ENCODE measurements around the gene TBC1D32. TPM values are rescaled to one million over a fixed set of nuclear protein-coding genes. Genes with fewer than 3 reads are reported as not detected.
"Not testable (repeated sequence)": the region's sequence is repeated elsewhere in the genome, so short reads cannot be mapped to it uniquely, and the experiment has no call there.

TBC1D32 gene
- total and polyA plus RNA-seq, 2 donors, result 1.4 to 62.8 TPM

- H3K36me3 ChIP-seq (ENCODE audit: insufficient read depth), result no peaks in the 10 kb centered on the region
- H3K4me3 ChIP-seq (ENCODE audit: low read depth, low read length), result no peak overlapping the region
- no peak overlapping the region for H3K27ac ChIP-seq (ENCODE audit: low read depth)
- H3K4me1 ChIP-seq (ENCODE audit: insufficient read depth), result no peaks in the 10 kb centered on the region
- DNase-seq (ENCODE audit: extremely low spot score), result no peak
- 88% methylated on average over 2 of the region's 2 CpGs for WGBS
Observed at GRCh38 chr6:121344539-121344938, 10.3 kb upstream of the TBC1D32 start.

DNA sequence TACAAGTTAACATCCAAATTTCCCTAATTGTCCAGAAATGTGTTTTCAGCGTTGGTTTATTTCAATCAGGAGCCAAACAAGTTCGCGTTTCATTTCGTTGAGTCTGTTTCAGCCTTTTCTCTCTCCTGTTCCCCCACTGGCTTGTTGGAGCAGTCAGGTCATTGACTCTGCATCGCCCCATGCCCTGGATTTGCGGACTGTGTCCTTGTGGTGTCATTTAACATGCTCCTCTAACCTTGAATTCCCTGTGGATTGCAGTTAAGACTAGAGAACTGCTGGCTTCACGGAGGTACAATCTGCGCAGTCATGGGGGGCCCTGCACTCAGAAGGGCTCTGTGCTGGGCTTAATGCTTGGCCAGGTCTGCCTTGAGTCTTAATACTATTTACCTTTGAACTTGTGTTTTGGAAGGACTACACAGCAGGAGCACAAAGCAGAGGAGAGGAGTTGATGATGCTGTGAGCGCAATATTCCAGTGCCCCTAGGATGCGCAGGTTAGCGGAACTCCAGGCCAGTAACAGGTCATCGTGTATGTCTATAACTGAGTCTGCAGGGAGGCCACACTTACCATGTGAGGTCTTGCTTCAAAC is 5.5 kb upstream of the TBC1D32 start:
- WGBS, result 79% methylated on average over 12 of the region's 12 CpGs
- DNase-seq (ENCODE audit: extremely low spot score), result no peak

DNA sequence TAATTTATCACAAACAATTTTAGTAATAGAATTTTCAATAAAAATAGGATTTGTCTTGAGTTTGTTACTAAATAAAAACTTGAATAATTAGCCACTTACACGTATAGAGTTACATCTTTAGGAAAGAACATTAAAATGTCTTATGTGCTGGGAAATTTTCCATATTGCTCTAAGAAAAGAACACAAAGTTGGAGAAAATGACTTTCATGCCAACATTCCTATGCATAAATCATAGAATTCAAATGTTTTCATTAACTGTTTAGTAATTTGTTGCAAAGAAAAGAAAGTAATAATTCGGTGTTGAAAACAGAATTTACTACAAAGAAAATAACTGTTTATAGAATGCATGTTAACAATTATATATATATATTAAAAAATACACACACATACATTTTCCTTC is 4.7 kb upstream of the TBC1D32 start:
- peak; percentile 32 for DNase-seq (ENCODE audit: extremely low spot score)
- no peaks in the 10 kb centered on the region for H3K4me1 ChIP-seq (ENCODE audit: insufficient read depth)
- H3K36me3 ChIP-seq (ENCODE audit: insufficient read depth), result no peaks in the 10 kb centered on the region
- H3K4me3 ChIP-seq (ENCODE audit: low read depth, low read length), result no peak overlapping the region
- WGBS, result 63% methylated on average over 2 of the region's 2 CpGs
- H3K27ac ChIP-seq (ENCODE audit: low read depth), result no peak overlapping the region

More for the DNA sequence above, 5.5 kb upstream of the TBC1D32 start:
- no peaks in the 10 kb centered on the region for H3K36me3 ChIP-seq (ENCODE audit: insufficient read depth)
- H3K27ac ChIP-seq (ENCODE audit: low read depth), result no peak overlapping the region
- no peak overlapping the region for H3K4me3 ChIP-seq (ENCODE audit: low read depth, low read length)
- no peaks in the 10 kb centered on the region for H3K4me1 ChIP-seq (ENCODE audit: insufficient read depth)

- H3K4me3 ChIP-seq (ENCODE audit: low read depth, low read length), result no peak overlapping the region
- no peaks in the 10 kb centered on the region for H3K36me3 ChIP-seq (ENCODE audit: insufficient read depth)
- DNase-seq (ENCODE audit: extremely low spot score), result no peak
- no peak overlapping the region for H3K27ac ChIP-seq (ENCODE audit: low read depth)
- no peaks in the 10 kb centered on the region for H3K4me1 ChIP-seq (ENCODE audit: insufficient read depth)
- WGBS, result 55% methylated on average over 1 of the region's 1 CpG
Observed at GRCh38 chr6:121338366-121338765, 4.1 kb upstream of the TBC1D32 start.

DNA sequence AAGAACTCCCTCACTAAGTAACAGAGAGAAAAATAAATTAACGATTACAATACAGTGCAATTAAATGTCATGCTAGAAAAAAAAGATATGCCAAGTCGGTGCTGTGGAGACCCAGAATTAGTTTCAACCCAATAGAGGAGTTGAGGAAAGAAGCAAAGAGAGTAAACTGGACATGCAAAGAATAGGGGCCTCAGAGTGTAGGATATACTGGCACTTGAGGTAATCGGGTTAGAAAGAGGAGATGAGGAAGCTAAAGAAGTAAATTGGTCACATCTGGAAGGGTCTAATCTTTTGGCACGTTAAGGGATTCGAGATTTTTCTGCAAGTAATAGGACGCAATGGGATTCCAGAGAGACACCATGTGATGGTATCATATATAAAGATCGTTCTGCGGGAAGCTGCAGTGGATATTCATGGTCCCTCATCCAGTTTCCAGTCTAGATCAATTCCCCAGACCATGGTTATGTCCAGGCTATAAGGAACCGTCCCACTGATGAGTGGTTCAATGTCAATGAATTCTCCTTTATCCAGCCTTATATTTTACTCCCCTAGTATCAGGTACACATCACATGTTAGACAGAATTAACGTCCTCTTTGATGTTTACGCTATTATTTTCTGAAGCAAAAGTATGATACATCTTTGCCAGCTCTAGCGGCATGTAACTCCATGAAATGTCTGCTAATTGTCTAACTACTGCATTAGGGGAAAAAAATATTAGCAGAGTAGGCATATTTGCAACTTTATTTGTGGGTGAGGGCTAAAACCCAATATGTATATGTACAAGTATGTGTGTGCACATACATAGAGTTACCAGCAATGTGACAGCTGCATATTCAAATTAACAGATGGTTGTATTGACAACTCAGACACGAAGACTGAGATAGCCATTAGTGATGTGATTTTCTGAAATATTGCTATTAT is 1.1 kb upstream of the TBC1D32 start:
- H3K36me3 ChIP-seq (ENCODE audit: insufficient read depth), result no peaks in the 10 kb centered on the region
- DNase-seq (ENCODE audit: extremely low spot score), result no peak
- whole genome bisulfite sequencing, result 49% methylated on average over 13 of the region's 13 CpGs
- H3K4me1 ChIP-seq (ENCODE audit: insufficient read depth), result no peaks in the 10 kb centered on the region
- H3K4me3 ChIP-seq (ENCODE audit: low read depth, low read length), result peak overlapping the region; percentile 58
- H3K27ac ChIP-seq (ENCODE audit: low read depth), result peak overlapping the region; percentile 89

GRCh38 chr6:121333694-121334093 is 586 bp downstream of the TBC1D32 start:
- not testable (repeated sequence) for H3K36me3 ChIP-seq (ENCODE audit: insufficient read depth); DNase-seq (ENCODE audit: extremely low spot score); H3K4me1 ChIP-seq (ENCODE audit: insufficient read depth); H3K27ac ChIP-seq (ENCODE audit: low read depth); H3K4me3 ChIP-seq (ENCODE audit: low read depth, low read length)
- 95% methylated on average over 28 of the region's 28 CpGs for WGBS

DNA sequence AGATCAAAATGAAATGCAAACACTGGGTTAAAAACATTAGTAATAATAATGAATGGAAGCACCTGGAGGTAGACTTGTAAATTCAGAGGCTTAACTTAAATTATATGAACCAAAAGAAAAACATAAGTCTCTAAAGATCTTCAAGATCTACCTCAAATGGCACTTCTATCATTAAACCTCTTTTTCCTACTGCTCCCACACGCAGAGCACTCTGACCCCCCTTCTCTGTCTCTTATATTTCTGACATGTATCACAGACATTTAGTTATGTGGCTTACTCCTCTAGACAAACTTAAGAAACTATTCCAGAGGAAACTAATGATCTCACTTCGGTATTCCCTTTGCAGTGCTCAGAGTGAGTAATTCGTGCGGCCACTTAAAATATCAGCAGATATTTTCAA is 1.1 kb downstream of the TBC1D32 start:
- H3K4me3 ChIP-seq (ENCODE audit: low read depth, low read length), result no peak overlapping the region
- no peaks in the 10 kb centered on the region for H3K4me1 ChIP-seq (ENCODE audit: insufficient read depth)
- no peaks in the 10 kb centered on the region for H3K36me3 ChIP-seq (ENCODE audit: insufficient read depth)
- 94% methylated on average over 4 of the region's 4 CpGs for WGBS
- no peak overlapping the region for H3K27ac ChIP-seq (ENCODE audit: low read depth)
- no peak for DNase-seq (ENCODE audit: extremely low spot score)

DNA sequence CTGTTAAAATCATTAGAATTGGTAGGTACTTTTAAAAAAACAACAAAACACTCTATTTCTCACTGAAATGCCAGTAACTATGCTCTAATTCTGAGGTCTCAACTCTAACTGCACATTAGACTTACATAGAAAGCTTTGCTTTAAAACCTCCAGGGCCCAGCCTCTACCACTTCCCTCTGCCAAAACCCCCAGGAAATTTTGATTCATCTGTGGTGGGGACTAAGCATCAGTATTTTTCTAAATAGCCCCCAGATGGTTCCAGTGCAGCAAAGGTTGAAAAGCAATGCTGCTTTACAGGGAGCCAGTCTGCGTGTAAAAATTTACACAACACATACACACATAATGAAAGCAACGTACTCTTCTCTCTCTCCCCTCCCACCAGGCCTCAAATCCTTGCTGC is 3.8 kb downstream of the TBC1D32 start:
- no peak overlapping the region for H3K4me3 ChIP-seq (ENCODE audit: low read depth, low read length)
- H3K4me1 ChIP-seq (ENCODE audit: insufficient read depth), result no peaks in the 10 kb centered on the region
- DNase-seq (ENCODE audit: extremely low spot score), result no peak
- no peak overlapping the region for H3K27ac ChIP-seq (ENCODE audit: low read depth)
- 64% methylated on average over 2 of the region's 2 CpGs for WGBS
- no peaks in the 10 kb centered on the region for H3K36me3 ChIP-seq (ENCODE audit: insufficient read depth)

DNA sequence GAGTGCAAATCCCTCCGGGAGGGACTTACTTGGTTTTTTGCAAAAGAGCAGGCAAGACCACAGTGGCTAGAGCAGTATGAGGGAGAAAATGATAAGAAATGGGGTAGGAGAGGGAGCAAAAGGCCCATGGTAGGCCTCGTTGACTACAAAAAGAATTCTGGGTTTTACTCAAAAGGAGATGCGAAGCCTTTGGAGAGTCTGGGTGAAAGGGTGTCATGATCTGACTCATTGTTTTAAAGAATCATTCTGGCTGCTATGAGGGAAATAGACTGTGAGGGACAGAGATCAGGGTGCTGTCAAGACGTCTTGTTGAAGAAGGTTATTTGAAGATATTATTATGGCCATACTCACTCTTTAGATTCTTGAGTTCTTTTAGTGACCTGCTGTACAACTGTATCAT is 13.0 kb downstream of the TBC1D32 start:
- DNase-seq (ENCODE audit: extremely low spot score), result no peak
- WGBS, result 86% methylated on average over 4 of the region's 4 CpGs
- Histone ChIP-seq H3K27ac (ENCODE audit: low read depth) (no peak overlapping the region), H3K36me3 (ENCODE audit: insufficient read depth) (peaks cover 1% of the 10 kb centered on the region), H3K4me3 (ENCODE audit: low read depth, low read length) (no peak overlapping the region), H3K4me1 (ENCODE audit: insufficient read depth) (no peaks in the 10 kb centered on the region)

DNA sequence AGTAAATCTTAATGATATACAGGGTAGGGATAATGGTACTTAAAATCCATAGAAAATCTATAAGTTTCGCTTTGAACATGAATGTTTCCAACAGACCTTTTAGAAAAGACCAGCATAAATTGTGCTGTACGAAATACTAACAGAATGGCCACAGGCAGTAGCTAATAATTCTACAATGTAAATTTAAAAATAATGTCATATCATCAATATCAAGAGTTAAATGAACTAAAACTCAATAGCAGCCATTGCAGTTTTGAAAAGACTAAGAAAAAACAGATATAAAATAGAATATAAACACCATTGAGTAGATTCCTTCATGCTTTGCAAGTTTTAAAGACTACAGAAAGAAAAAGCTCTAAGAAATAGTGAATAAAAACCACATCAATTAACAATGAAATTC is 14.7 kb downstream of the TBC1D32 start:
- DNase-seq (ENCODE audit: extremely low spot score), result no peak
- 96% methylated on average over 2 of the region's 2 CpGs for WGBS
- H3K4me1 ChIP-seq (ENCODE audit: insufficient read depth), result no peaks in the 10 kb centered on the region
- H3K36me3 ChIP-seq (ENCODE audit: insufficient read depth), result peaks cover 3% of the 10 kb centered on the region
- no peak overlapping the region for H3K4me3 ChIP-seq (ENCODE audit: low read depth, low read length)
- H3K27ac ChIP-seq (ENCODE audit: low read depth), result no peak overlapping the region

GRCh38 chr6:121319112-121319553 is 15.1 kb downstream of the TBC1D32 start:
- 37% methylated on average over 4 of the region's 4 CpGs for WGBS
- Histone ChIP-seq H3K4me3 (ENCODE audit: low read depth, low read length) (no peak overlapping the region), H3K27ac (ENCODE audit: low read depth) (no peak overlapping the region), H3K4me1 (ENCODE audit: insufficient read depth) (no peaks in the 10 kb centered on the region), H3K36me3 (ENCODE audit: insufficient read depth) (peaks cover 3% of the 10 kb centered on the region)
- no peak for DNase-seq (ENCODE audit: extremely low spot score)

DNA sequence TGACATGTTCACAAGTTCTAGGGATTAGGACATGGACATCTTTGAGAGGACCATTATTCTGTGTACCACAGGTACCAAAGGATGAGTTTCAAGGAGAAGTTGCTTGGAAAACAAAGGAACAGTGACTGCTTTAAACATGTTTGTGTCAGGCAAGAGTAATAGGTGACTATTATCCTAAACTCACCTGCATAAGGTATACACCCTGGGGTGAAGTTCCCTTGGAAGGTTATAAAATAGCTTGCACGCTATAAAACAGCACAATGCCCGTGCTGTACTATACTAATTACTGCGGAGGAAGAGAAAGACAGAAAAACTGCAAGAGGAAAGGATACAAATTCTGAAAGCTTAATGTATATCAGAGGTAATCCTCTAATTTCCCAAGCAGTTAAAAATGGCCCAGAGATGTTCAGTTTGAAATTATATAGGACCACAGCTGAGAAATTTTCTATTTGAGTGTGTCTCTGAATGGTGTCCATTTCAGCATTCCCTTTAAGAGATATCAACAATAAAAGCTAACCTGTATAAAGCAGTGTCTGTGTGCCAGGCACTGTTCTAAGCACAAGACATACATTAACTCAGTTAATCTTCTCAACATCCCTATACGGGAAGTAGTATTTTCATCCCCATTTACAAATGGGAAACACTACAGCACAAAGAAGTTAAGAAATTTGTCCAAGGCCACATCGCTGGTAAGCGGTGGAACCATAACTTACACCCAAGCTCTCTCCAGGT is 19.7 kb downstream of the TBC1D32 start:
- Histone ChIP-seq H3K36me3 (ENCODE audit: insufficient read depth) (peaks cover 2% of the 10 kb centered on the region), H3K27ac (ENCODE audit: low read depth) (no peak overlapping the region), H3K4me3 (ENCODE audit: low read depth, low read length) (no peak overlapping the region), H3K4me1 (ENCODE audit: insufficient read depth) (no peaks in the 10 kb centered on the region)
- DNase-seq (ENCODE audit: extremely low spot score), result no peak
- WGBS, result 86% methylated on average over 6 of the region's 6 CpGs

GRCh38 chr6:121311814-121312213 is 22.5 kb downstream of the TBC1D32 start:
- not testable (repeated sequence) for DNase-seq (ENCODE audit: extremely low spot score); H3K27ac ChIP-seq (ENCODE audit: low read depth); H3K4me1 ChIP-seq (ENCODE audit: insufficient read depth); H3K36me3 ChIP-seq (ENCODE audit: insufficient read depth); H3K4me3 ChIP-seq (ENCODE audit: low read depth, low read length)
- WGBS, result 98% methylated on average over 5 of the region's 5 CpGs

GRCh38 chr6:121310495-121310894 is 23.8 kb downstream of the TBC1D32 start:
- Histone ChIP-seq H3K36me3 (ENCODE audit: insufficient read depth) (no peaks in the 10 kb centered on the region), H3K4me1 (ENCODE audit: insufficient read depth) (no peaks in the 10 kb centered on the region), H3K27ac (ENCODE audit: low read depth) (no peak overlapping the region), H3K4me3 (ENCODE audit: low read depth, low read length) (no peak overlapping the region)
- WGBS, result 74% methylated on average over 1 of the region's 1 CpG
- DNase-seq (ENCODE audit: extremely low spot score), result no peak

Data from urinary bladder (tissue), 4 donors.